NOMO-1 treated with DMSO at 0.1 percent for 48 hours (cell line): ENCODE measurements around the gene TLCD3B.

ENCODE experiments used
- DNase-seq: peaks from one replicate; lab custom pipeline; 2025; ENCODE audit not compliant: unreplicated experiment; lab: John Stamatoyannopoulos, UW

Gene TLCD3B

DNA sequence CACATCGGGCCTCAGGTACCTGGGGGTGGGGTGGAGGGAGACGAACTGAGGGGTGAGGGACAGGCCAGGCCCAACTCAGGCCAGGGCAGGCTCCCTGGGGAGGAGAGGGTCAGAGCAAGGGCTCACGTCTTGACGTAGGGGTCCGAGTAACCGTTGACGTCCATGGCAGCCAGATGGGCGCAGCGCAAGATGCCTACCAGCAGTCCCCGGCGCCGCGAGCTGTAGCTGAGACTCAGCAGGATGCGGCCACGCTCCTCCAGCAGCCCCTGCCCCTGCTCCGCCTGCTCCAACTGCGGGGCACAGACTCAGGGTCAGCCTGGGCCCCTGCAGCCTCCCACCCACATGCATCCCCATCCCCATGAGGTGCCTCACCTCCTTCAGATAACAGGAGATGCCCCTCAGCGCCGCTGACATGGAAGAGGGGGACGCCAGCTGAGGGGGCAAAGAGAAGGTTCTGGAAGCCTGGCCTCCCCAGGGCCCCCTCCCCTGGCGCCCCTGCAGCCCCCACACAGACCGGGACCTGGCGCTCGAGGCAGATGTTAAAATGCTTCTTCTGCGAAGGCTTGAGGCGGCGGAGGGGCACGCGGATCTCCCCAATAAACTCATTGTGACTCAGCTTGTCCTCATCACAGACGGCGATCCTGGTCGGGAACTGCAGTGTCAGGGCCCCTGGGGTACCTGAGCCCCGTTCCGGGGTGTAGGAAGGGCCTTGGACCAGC, 24.3 kb downstream of the TLCD3B start:
- no peak for DNase-seq

- DNase-seq: no peak
These were observed 25.0 kb downstream of the TLCD3B start for GRCh38 chr16:30006095-30006473.

DNA sequence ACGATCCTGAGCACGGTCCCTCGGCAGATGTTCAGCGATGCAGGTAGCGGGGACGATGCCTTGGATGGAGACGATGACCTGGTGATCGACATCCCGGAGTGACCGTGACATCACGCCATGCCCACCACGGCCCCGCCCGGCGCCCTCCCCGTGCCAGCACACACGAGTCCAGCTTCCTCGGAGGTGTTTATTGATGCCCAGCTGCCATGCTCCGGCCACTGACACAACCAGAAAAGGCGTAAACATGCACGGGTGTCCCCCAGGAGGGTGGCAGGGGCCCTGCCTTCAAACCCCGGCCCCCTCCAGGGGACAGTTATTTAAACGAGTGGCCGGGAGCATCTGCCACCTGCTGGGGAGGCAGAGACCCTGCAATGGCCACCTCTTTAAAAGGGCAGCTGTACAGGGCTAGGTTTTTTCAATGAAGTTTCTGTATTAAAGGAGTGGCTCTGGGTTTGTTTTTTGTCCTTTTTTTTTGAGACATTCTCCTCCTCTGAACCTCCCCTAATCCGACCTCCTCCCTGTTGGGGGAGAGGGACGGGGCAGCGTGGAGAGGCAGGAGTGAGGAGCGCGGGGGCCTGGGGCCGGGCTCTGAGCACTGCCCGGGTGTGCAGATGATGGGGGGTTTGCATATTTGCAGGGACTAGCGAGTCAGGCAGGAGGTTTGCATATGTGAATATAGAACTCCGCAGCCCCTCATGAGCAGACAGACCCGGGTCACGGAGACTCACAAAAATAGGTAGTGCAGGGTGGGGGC, 25.6 kb downstream of the TLCD3B start:
- peak; percentile 35 for DNase-seq

DNA sequence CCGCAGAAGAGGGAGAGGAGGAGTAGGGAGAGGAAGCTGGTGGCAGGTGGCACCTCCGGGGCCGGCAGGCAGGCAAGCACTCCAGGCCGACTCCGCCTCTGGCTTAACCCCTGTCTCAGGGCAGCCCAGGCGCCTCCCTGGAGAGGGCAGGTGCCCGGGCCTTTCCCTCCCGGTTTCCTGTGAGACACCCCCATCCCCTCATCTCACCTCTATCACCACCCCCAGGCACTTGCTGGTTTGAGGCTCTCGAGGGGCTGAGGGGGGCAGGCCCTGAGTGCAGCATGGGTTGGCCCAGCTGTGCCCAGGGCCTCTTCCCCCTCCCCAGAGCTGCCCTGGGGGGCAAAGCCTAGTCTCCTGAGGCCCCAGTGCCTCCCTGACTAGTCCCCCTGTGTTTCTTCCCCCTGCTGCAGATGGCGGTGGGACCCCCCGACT, 26.2 kb downstream of the TLCD3B start:
- DNase-seq: no peak

- DNase-seq: no peak
These were observed 26.7 kb downstream of the TLCD3B start for GRCh38 chr16:30004424-30004776.

- no peak for DNase-seq
These were observed 27.2 kb downstream of the TLCD3B start for GRCh38 chr16:30003670-30004423.

DNA sequence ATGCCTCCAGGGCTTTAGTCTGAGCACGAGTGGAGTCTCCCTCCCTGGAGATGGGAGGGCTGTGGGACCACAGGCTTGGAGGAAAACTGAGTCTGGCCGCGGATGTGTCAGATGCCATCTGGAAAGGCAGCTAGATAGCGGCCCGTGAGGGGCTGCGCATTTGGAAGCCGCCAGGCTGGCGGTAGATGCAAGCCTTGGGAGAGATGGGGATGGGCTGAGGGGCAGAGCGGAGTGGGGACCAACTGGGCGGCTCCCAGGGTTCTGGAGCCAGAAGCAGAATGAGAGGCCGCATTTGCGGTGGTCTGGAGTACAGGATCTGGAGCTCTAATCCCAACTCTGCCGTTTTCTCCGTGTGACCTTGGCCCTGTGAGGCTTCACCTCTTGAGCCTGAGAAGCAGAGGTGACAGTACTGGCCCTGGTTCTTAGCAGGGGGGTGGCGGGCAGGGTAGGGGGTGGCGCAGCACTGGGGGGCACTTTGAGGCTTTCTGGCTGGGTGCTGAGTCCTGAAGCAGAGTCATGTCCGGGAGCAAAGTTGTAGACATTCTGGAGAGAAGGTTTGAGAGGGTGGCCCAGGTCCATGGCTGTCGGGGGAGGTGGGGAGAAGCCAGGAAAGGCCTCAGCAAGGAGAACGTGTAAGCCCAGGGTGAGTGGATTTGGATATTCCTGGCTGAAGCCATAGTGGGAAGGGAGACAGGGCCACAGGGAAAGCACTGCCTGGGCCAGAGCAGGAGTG, 28.3 kb downstream of the TLCD3B start:
- DNase-seq: no peak

GRCh38 chr16:30000735-30001631, 30.1 kb downstream of the TLCD3B start:
- DNase-seq: no peak

DNA sequence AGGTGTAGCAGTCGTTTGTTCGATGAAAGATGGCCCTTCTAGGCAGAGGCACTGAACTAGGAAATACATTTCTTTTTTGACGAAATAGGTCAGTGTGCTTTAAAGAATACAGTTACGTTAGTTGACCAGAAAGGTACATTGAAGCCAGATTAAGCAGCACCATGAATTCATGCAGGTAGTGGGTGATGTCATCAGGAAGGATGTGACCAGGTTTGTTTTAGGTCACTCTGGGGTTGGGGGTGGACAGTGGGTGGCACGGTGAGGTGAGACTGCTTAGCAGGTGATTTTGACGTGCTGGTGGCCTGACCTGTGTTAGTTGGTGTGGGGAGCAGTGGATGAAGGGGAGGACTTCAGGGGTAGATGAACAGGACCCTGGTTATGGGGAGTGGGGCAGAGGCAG, 31.5 kb downstream of the TLCD3B start:
- no peak for DNase-seq

GRCh38 chr16:29996766-29997250, 34.3 kb downstream of the TLCD3B start:
- no peak for DNase-seq

DNA sequence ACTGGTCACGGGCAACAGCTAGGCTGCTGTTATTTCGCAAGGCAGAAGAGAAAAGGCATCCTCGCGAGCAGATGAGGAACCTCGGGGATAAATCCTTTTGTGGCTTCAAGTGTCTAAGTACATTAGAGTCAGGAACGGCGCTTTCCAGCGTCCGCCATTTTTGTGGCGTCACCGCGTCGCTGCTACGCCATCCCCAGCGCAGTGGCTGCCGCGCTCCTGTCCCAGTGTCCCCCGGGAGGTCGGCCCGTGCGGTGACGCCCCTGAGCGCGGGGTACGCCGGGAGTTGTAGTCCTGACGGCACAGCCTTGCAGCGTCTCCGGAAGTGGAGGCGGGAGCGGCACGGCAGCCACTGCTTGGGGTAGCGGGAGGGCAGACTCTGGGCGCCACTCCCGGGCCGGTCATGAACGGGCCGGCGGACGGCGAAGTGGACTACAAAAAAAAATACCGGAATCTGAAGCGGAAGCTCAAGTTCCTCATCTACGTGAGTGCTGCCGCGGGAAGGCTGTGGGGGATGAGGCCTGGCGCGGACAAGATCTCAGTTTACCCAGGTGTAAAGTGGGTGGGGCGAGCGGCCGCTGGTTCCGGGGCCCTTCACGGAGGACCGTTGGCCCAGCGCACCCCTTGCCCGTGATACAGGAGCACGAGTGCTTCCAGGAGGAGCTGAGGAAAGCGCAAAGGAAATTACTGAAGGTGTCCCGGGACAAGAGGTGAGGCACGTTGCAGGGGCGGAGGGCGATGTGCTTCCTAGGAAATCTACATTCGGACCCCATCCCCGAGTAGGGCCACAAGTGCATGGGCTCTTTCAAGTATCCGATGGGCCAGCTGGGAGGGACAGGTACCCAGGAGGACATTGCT, 34.9 kb downstream of the TLCD3B start, which contains the start of gene INO80E:
INO80E (plus strand) TSS at position 331 of the 855 bp plus-strand sequence; CDS start at position 401, 70 bp downstream.
- peak; percentile 95 for DNase-seq

DNA sequence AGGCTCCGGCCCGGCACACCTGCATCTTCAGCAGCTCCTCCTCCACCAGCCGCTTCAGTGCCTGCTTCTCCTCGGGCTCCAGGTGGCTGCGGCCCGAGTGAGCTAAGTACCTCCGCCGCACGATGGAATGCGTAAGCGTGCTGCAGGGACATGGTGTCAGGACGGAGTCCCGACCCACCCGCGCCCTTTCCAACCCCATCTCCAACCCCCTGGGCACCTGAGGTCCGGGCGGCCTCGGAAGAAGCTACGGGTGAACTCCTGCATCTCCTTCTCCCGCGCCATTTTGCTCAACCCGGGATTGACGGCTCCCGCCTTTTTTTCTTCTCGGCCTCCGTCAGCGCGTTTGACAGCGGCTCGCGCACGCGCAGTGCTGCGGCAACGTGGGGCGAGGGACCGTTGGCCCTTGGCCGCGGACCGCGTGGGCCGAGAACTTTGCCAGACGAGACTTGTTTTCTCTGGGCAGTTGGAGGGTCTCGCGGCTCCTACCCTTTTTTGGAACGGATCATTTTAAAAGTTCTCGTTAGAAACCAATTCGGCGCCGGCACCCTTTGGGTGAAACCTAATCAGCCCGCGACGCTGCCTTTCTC, 35.7 kb downstream of the TLCD3B start, which contains the start of gene HIRIP3:
HIRIP3 (minus strand) TSS at position 294 of the 587 bp plus-strand sequence; CDS start at position 282, 12 bp downstream.
- DNase-seq: peak; percentile 87

DNA sequence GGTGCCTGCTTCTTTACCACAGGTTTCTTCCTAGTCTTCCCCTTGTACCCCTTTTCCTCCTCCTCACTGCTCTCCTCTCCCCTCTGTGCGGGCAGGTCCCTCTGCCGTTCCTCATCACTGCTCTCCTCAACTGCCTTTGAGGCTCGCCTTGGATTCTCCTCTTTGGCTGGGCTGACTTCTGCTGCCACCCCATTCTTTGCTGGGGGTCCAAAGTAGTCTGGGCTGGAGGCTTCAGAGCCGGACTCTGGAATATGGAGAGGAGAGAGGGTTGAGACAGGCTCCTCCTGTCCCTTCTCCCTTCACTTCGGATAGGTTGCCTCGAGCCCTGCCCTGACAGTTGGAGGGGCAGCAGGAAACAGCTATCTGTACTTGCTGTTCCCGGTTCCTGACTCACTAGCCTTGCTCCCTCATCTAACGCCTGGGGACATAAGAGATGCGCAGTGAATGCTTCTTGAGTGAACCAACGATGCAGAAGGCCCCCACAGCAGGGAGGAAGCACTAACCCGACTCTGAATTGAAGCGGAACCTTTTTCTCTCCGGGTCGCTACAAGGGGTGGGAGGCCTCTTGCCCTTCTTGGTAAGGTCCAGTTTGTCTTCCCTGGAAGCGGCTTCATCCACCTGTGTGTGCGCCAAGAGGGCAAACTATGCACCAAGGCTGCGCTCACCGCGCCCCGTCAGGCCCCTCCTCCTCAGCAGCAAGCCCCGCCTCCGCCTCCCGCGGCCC, 36.3 kb downstream of the TLCD3B start:
- DNase-seq: no peak

- no peak for DNase-seq
These were observed 37.0 kb downstream of the TLCD3B start for GRCh38 chr16:29993903-29994599.

DNA sequence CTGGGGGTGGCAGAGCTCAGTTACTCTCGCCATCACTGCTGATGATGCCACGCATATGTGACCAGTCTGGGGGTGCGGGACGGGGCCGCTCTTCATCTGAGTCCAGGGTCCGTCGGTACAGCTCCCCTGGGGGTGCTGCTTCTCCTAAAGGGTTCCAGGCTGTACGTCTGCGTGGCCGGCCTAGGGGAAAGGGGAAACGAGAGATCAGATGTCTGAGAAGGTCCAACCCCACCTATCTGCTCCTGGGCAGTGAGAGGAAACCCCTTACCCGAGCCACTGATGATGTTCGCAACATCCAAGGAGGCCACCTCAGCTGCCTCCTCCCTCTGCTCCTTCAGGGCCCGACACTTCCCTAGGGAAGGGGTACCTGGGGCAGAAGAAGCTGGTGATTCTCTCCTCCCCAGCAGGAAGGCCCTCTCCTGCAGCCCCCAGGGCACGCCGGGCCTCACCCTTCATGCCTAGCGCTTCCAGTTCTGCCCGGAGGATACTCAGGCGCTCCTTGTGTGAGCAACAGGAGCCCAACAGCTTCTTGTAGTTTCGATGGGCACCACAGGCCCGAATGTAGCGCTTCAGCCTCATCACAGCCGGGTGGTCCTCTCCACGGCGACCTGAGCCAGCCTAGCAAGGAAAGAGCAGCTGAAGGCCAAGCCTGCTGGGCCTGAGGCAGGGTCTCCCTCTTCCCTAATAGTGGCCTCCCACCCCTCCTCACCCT, 37.7 kb downstream of the TLCD3B start:
- DNase-seq: no peak

GRCh38 chr16:29992344-29992967, 38.6 kb downstream of the TLCD3B start:
- no peak for DNase-seq
